Effector memory CD4-positive, alpha-beta T cell (primary cell): Measurements from ENCODE around the gene TOP2A.
"Not testable (repeated sequence)": the region's sequence is repeated elsewhere in the genome, so short reads cannot be mapped to it uniquely, and the experiment has no call there.

ENCODE experiments used
- DNase-seq, 3 donors: peaks; one replicate each; pipeline ENCODE4 v3.0.0-alpha.2; 2020
- H3K27ac ChIP-seq: 2 replicates; pipeline ENCODE4 v1.7.0; 2013; ENCODE audit warnings: mild to moderate bottlenecking, low read length, moderate library complexity; ENCODE audit not compliant: insufficient read depth, poor library complexity, severe bottlenecking
- H3K27me3 ChIP-seq: replicated peaks from 2 replicates; pipeline ENCODE4 v1.7.0; 2013; ENCODE audit warnings: mild to moderate bottlenecking, low read length; ENCODE audit not compliant: insufficient read depth, control insufficient read depth, poor library complexity, severe bottlenecking
- H3K36me3 ChIP-seq: 2 replicates; pipeline ENCODE4 v1.7.0; 2013; ENCODE audit warnings: mild to moderate bottlenecking, low read length, moderate library complexity; ENCODE audit not compliant: control insufficient read depth, insufficient read depth
- H3K4me1 ChIP-seq: 2 replicates; pipeline ENCODE4 v1.7.0; 2013; ENCODE audit warnings: low read length, mild to moderate bottlenecking; ENCODE audit not compliant: control insufficient read depth, insufficient read depth, poor library complexity, severe bottlenecking
- H3K4me3 ChIP-seq: 2 replicates; pipeline ENCODE4 v1.7.0; 2013; ENCODE audit warnings: low read length, low read depth, mild to moderate bottlenecking; ENCODE audit not compliant: insufficient read depth, poor library complexity, severe bottlenecking
- H3K9me3 ChIP-seq: 2 replicates; pipeline ENCODE4 v1.7.0; 2013; ENCODE audit warnings: mild to moderate bottlenecking, low read length, moderate library complexity; ENCODE audit not compliant: control insufficient read depth

The TOP2A gene

GRCh38 chr17:40410082-40410481 lies 7.6 kb downstream of the TOP2A start:
- Histone ChIP-seq H3K27ac (no peak overlapping the region), H3K9me3 (no peaks in the 10 kb centered on the region), H3K36me3 (no peaks in the 10 kb centered on the region), H3K4me3 (no peak overlapping the region), H3K27me3 (no peaks in the 10 kb centered on the region), H3K4me1 (no peaks in the 10 kb centered on the region)
- DNase-seq = no peak

DNA sequence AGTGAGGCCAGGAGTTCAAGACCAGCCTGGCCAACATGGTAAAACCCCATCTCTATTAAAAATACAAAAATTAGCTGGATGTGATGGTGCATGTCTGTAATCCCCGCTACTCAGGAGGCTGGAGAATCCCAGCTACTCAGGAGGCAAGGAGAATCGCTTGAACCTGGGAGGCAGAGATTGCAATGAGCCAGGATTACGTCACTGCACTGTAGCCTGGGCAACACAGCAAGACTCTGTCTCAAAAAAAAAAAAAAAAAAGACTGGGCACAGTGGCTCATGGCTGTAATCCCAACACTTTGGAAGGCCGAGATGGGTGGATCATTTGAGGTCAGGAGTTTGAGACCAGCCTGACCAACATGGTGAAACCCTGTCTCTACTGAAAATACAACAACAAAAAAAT lies 8.2 kb downstream of the TOP2A start:
- H3K36me3 ChIP-seq, H3K4me1 ChIP-seq, H3K27me3 ChIP-seq, H3K9me3 ChIP-seq, H3K27ac ChIP-seq, DNase-seq, H3K4me3 ChIP-seq: not testable (repeated sequence)

- no peaks in the 10 kb centered on the region for H3K36me3 ChIP-seq
- H3K4me1 ChIP-seq = no peaks in the 10 kb centered on the region
- H3K27ac ChIP-seq = no peak overlapping the region
- DNase-seq = no peak
- no peaks in the 10 kb centered on the region for H3K9me3 ChIP-seq
- no peaks in the 10 kb centered on the region for H3K27me3 ChIP-seq
- H3K4me3 ChIP-seq = no peak overlapping the region
Measured at GRCh38 chr17:40407460-40407859, 10.2 kb downstream of the TOP2A start.

- no peak for DNase-seq
- Histone ChIP-seq H3K9me3 (no peaks in the 10 kb centered on the region), H3K4me3 (no peak overlapping the region), H3K36me3 (no peaks in the 10 kb centered on the region), H3K27ac (no peak overlapping the region), H3K27me3 (no peaks in the 10 kb centered on the region), H3K4me1 (no peaks in the 10 kb centered on the region)
Measured at GRCh38 chr17:40404003-40404402, 13.7 kb downstream of the TOP2A start.

GRCh38 chr17:40402668-40403067 lies 15.0 kb downstream of the TOP2A start:
- no peaks in the 10 kb centered on the region for H3K9me3 ChIP-seq
- DNase-seq = no peak
- H3K4me3 ChIP-seq = peak overlapping the region; percentile 6
- no peaks in the 10 kb centered on the region for H3K36me3 ChIP-seq
- no peak overlapping the region for H3K27ac ChIP-seq
- no peaks in the 10 kb centered on the region for H3K27me3 ChIP-seq
- H3K4me1 ChIP-seq = no peaks in the 10 kb centered on the region

DNA sequence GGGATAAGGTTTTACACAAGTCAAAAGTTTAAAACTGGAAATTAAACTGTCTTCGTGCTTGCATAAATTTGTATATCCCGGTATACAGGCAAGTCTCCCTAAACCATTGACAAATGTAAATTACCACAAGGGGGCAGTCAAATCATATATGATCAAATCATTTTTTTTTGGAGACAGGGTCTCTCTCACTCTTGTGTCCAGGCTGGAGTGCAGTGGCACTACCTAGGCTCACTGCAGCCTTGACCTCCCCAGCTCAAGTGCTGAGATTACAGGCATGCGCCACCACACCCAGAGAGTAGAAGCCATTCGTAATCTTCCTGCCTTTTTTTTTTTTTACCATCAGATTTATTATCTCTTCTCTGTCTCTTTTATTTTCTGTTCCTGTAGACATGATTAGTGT lies 18.5 kb downstream of the TOP2A start:
- H3K27me3 ChIP-seq = no peaks in the 10 kb centered on the region
- no peaks in the 10 kb centered on the region for H3K9me3 ChIP-seq
- no peaks in the 10 kb centered on the region for H3K36me3 ChIP-seq
- H3K4me3 ChIP-seq = no peak overlapping the region
- H3K4me1 ChIP-seq = no peaks in the 10 kb centered on the region
- H3K27ac ChIP-seq = no peak overlapping the region
- DNase-seq = no peak

- DNase-seq, H3K27me3 ChIP-seq, H3K4me3 ChIP-seq, H3K27ac ChIP-seq, H3K36me3 ChIP-seq, H3K9me3 ChIP-seq, H3K4me1 ChIP-seq: not testable (repeated sequence)
Measured at GRCh38 chr17:40386555-40386954, 31.1 kb downstream of the TOP2A start.

DNA sequence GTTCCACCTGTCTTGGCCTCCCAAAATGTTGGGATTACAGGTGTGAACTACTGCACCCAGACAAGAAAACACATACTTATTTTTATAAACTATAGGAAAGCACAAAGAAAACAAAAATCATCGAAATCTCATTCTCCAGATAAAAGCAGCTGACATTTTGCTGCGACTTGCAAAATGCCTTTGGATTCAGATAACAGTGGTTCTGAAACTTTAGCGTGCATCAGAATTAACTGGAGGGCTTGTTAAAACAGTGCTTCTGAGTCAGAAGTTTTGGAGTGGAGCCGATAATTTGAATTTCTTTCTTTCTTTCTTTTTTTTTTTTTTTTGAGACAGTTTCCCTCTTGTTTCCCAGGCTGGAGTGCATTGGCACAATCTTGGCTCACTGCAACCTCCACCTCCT lies 35.4 kb downstream of the TOP2A start:
- no peaks in the 10 kb centered on the region for H3K9me3 ChIP-seq
- H3K27ac ChIP-seq = no peak overlapping the region
- no peak overlapping the region for H3K4me3 ChIP-seq
- no peaks in the 10 kb centered on the region for H3K27me3 ChIP-seq
- H3K36me3 ChIP-seq = no peaks in the 10 kb centered on the region
- DNase-seq = no peak
- no peaks in the 10 kb centered on the region for H3K4me1 ChIP-seq

GRCh38 chr17:40378966-40379365 lies 38.7 kb downstream of the TOP2A start:
- DNase-seq = no peak
- no peaks in the 10 kb centered on the region for H3K36me3 ChIP-seq
- H3K9me3 ChIP-seq = no peaks in the 10 kb centered on the region
- no peak overlapping the region for H3K4me3 ChIP-seq
- H3K27ac ChIP-seq = no peak overlapping the region
- no peaks in the 10 kb centered on the region for H3K27me3 ChIP-seq
- no peaks in the 10 kb centered on the region for H3K4me1 ChIP-seq

- DNase-seq = no peak
- no peak overlapping the region for H3K4me3 ChIP-seq
- H3K36me3 ChIP-seq = no peaks in the 10 kb centered on the region
- no peaks in the 10 kb centered on the region for H3K9me3 ChIP-seq
- H3K27me3 ChIP-seq = no peaks in the 10 kb centered on the region
- H3K27ac ChIP-seq = no peak overlapping the region
- H3K4me1 ChIP-seq = no peaks in the 10 kb centered on the region
Measured at GRCh38 chr17:40377832-40378231, 39.9 kb downstream of the TOP2A start.

- H3K27ac ChIP-seq, H3K4me1 ChIP-seq, H3K9me3 ChIP-seq, H3K27me3 ChIP-seq, H3K4me3 ChIP-seq, DNase-seq, H3K36me3 ChIP-seq: not testable (repeated sequence)
Measured at GRCh38 chr17:40376541-40376940, 41.2 kb downstream of the TOP2A start.
